OCI-LY1 (cell line): ENCODE results near the gene PPP2R2C.

Source experiments
- EZH2 ChIP-seq: fragments of 200-600 bp; sonication (generic), shearing (Covaris generic); IDR thresholded peaks from 2 replicates; pipeline ENCODE4 v1.8.0; 2017; ENCODE audit warnings: borderline replicate concordance, mixed run types, mild to moderate bottlenecking, antibody characterized with exemption, low read length, moderate library complexity, mixed read lengths
- TF ChIP-seq, protein P1 (sequence below): fragments of 200-600 bp; sonication (generic), shearing (Covaris generic); IDR thresholded peaks from 2 replicates; pipeline ENCODE4 v1.5.1; 2017; ENCODE audit warnings: mild to moderate bottlenecking, antibody characterized with exemption, low read length, moderate library complexity, mixed read lengths

DNA sequence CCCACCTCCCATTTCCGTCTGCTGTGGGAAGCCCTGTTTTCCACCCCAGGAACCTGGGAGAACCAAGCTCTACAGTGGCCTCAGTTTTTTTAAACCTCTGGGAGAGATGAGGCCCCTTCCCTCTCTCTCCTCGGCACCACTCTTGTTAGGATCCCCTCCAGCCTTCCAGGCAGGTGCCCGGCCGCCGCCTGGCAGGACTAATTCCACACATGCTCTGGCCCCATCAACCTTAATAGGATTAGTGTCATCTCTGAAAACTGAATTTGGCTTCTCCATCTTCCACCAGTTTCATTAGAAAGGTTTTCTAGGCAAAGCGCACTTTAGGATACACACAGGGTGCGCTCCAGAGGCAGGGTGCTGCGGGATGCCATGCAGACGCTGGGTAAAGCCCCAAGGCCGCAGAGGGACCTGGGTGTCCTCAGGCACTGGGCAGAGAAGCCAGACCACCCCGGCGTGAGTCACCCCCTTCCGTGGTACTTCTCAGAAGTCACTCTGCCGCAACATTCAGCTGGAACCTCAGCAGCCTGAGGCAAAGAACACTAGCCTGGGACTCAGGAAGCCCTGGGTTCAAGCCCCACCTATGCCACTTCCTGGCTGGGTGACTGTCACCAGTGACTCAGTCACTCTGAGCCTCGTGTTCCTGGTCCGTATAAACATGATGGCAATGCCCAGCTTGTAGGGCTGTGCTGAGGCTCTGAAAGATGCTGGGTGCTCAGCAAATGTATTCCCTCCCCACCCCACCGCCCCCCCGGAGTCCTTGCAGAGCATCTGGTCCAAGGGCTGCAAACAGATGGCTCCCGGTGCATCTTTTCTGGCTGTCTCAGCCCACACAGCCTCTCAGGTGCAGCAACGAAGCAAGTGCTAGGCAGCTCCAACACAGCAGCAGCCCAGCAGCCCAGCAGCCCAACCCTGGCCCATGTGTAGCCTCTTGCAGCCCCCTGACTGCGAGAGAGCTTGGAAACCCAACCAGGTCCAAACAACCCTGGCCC, 29.1 kb downstream of the PPP2R2C start:
- TF ChIP-seq, protein P1, sequence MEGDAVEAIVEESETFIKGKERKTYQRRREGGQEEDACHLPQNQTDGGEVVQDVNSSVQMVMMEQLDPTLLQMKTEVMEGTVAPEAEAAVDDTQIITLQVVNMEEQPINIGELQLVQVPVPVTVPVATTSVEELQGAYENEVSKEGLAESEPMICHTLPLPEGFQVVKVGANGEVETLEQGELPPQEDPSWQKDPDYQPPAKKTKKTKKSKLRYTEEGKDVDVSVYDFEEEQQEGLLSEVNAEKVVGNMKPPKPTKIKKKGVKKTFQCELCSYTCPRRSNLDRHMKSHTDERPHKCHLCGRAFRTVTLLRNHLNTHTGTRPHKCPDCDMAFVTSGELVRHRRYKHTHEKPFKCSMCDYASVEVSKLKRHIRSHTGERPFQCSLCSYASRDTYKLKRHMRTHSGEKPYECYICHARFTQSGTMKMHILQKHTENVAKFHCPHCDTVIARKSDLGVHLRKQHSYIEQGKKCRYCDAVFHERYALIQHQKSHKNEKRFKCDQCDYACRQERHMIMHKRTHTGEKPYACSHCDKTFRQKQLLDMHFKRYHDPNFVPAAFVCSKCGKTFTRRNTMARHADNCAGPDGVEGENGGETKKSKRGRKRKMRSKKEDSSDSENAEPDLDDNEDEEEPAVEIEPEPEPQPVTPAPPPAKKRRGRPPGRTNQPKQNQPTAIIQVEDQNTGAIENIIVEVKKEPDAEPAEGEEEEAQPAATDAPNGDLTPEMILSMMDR = no peak
- no peak for TF ChIP-seq EZH2
